CD8-positive, alpha-beta memory T cell (primary cell): ENCODE data around the gene SLC37A1. TPM values are rescaled to one million over a fixed set of nuclear protein-coding genes. Genes with fewer than 3 reads are reported as not detected.
A peak's percentile ranks its signal among the peaks of the same experiment; 100 is the strongest.

Experiments
- CTCF ChIA-PET: fragments of 350-600 bp; sonication (Branson Sonifier 250); formaldehyde crosslinking; loops from one replicate; lab custom pipeline; 2021; ENCODE audit warnings: antibody characterized with exemption; lab: Charles Lee
- POLR2A ChIA-PET: fragments of 350-600 bp; sonication (Branson Sonifier 250); formaldehyde crosslinking; loops from one replicate; lab custom pipeline; 2021; ENCODE audit warnings: antibody characterized with exemption; lab: Charles Lee
- DNase-seq, 5 donors: peaks; one replicate each; pipeline versions ENCODE4 v3.0.0 to v3.0.0-alpha.2; 2020 to 2022; ENCODE audit warnings: mixed read lengths in 1 of 5
- H3K27ac ChIP-seq: one replicate; pipeline ENCODE4 v1.7.0; 2013; ENCODE audit warnings: low read depth, mild to moderate bottlenecking, low read length, moderate library complexity
- H3K27me3 ChIP-seq: 2 replicates; pipeline ENCODE4 v1.7.0; 2013; ENCODE audit warnings: low read length, mild to moderate bottlenecking; ENCODE audit not compliant: insufficient read depth, poor library complexity, severe bottlenecking
- H3K36me3 ChIP-seq: 2 replicates; pipeline ENCODE4 v1.7.0; 2013; ENCODE audit warnings: mild to moderate bottlenecking, low read length, moderate library complexity; ENCODE audit not compliant: insufficient read depth
- H3K4me1 ChIP-seq: 2 replicates; pipeline ENCODE4 v1.7.0; 2013; ENCODE audit warnings: mild to moderate bottlenecking, low read length, moderate library complexity; ENCODE audit not compliant: insufficient read depth
- H3K4me3 ChIP-seq: 2 replicates; pipeline ENCODE4 v1.7.0; 2013; ENCODE audit warnings: mild to moderate bottlenecking, low read length
- H3K9me3 ChIP-seq: 2 replicates; pipeline ENCODE4 v1.7.0; 2013; ENCODE audit warnings: mild to moderate bottlenecking, low read length
- H3K27ac Mint-ChIP-seq, 8 donors: one replicate each; pipeline ENCODE4 v1.8.0; 2020 to 2021; ENCODE audit warnings: mixed read lengths in 8 of 8, mild to moderate bottlenecking in 6 of 8, inconsistent platforms in 3 of 8, moderate library complexity in 3 of 8
- H3K27me3 Mint-ChIP-seq, 2 donors: one replicate each; pipeline ENCODE4 v1.8.0; 2020 to 2021; ENCODE audit warnings: mixed read lengths in 2 of 2, mild to moderate bottlenecking in 1 of 2, moderate library complexity in 1 of 2
- H3K36me3 Mint-ChIP-seq, 3 donors: one replicate each; pipeline ENCODE4 v1.8.0; 2020 to 2021; ENCODE audit warnings: mixed read lengths in 3 of 3, inconsistent platforms in 1 of 3, mild to moderate bottlenecking in 1 of 3
- H3K4me1 Mint-ChIP-seq, 3 donors: one replicate each; pipeline ENCODE4 v1.8.0; 2020 to 2021; ENCODE audit warnings: mixed read lengths in 3 of 3, inconsistent platforms in 1 of 3, mild to moderate bottlenecking in 1 of 3
- H3K4me3 Mint-ChIP-seq, 7 donors: one replicate each; pipeline ENCODE4 v1.8.0; 2020 to 2021; ENCODE audit warnings: mixed read lengths in 7 of 7, mild to moderate bottlenecking in 6 of 7, moderate library complexity in 4 of 7, inconsistent platforms in 2 of 7
- H3K9me3 Mint-ChIP-seq, 5 donors: one replicate each; pipeline ENCODE4 v1.8.0; 2020 to 2022; ENCODE audit warnings: mixed read lengths in 5 of 5, mild to moderate bottlenecking in 3 of 5, moderate library complexity in 2 of 5, inconsistent platforms in 1 of 5
- polyA plus RNA-seq: library from polyadenylated mRNA; unstranded; fragments of 300-500 nt; fragmentation: Illumina TruSeq; gene quantifications from one replicate; pipeline ENCODE4 v1.2.3, GENCODE V29; 2021
- total RNA-seq, 2 experiments: library from RNA; stranded (reverse); gene quantifications; one replicate each; pipeline ENCODE4 v1.2.3, GENCODE V29; 2021

SLC37A1 gene
- total and polyA plus RNA-seq, 3 experiments from 2014 or later = 6.5 to 16.9 (median 16.6) TPM

DNA sequence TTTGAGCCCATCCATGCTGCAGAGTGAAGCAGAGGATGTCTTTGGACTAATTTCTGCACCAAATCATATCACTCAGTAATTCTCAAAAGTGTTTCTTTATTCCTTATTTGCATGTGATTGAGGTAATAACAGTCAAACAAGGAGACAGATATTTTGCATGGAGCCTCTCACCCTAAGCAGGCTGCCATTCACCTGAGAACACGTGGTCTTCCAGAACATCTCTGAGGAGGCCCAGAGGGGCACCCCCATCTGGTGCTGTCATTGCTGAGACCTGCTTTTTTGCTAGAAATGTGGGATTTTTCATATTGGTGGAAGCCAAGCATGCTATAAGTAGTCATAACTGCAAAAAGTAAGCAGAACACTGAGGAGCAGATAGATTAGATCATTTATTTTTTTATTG, 7.7 kb downstream of the SLC37A1 start:
- H3K9me3 ChIP-seq = no peaks in the 10 kb centered on the region
- peaks cover 48 to 77% (median 64%) of the 10 kb centered on the region in 3 donors for H3K4me1 Mint-ChIP-seq
- H3K4me3 Mint-ChIP-seq = no peak overlapping the region
- H3K27ac Mint-ChIP-seq = peak overlapping the region in 1 of 8 donors; percentile 75
- no peaks in the 10 kb centered on the region for H3K27me3 Mint-ChIP-seq
- DNase-seq = no peak
- H3K36me3 ChIP-seq = peaks cover 43% of the 10 kb centered on the region
- H3K9me3 Mint-ChIP-seq = no peaks in the 10 kb centered on the region
- CTCF ChIA-PET = no interaction called here
- H3K36me3 Mint-ChIP-seq = peaks cover 3 to 84% (median 23%) of the 10 kb centered on the region in 3 donors
- H3K27ac ChIP-seq = no peak overlapping the region
- no peaks in the 10 kb centered on the region for H3K27me3 ChIP-seq
- POLR2A ChIA-PET = no interaction called here
- H3K4me3 ChIP-seq = no peak overlapping the region
- peaks cover 9% of the 10 kb centered on the region for H3K4me1 ChIP-seq

DNA sequence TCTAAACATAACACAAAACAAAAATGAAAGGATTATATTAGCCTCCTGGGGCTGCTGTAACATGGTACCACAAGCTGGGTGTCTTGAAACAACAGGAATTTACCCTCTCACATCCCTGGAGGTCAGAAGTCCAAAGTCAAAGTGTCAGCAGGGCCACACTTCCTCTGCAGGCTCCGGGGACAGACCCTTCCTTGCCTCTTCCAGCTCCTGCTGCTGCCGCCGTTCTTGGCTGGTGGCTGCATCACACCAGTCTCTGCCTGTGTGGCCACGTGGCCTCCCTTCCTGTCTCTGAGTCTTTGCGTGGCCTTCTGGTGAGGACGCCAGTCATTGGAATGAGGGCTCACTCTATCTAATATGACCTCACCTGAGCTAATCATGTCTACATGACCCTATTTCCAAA, 8.2 kb downstream of the SLC37A1 start:
- no peak overlapping the region for H3K4me3 Mint-ChIP-seq
- H3K27ac Mint-ChIP-seq = peak overlapping the region in 2 of 8 donors; percentile 51 to 75
- H3K9me3 Mint-ChIP-seq = no peaks in the 10 kb centered on the region
- peaks cover 3 to 83% (median 23%) of the 10 kb centered on the region in 3 donors for H3K36me3 Mint-ChIP-seq
- Histone ChIP-seq H3K27me3 (no peaks in the 10 kb centered on the region), H3K4me1 (peaks cover 13% of the 10 kb centered on the region), H3K4me3 (no peak overlapping the region), H3K9me3 (no peaks in the 10 kb centered on the region), H3K27ac (no peak overlapping the region), H3K36me3 (peaks cover 39% of the 10 kb centered on the region)
- DNase-seq = no peak
- no peaks in the 10 kb centered on the region for H3K27me3 Mint-ChIP-seq
- POLR2A ChIA-PET = no interaction called here
- H3K4me1 Mint-ChIP-seq = peaks cover 46 to 75% (median 63%) of the 10 kb centered on the region in 3 donors
- CTCF ChIA-PET = no interaction called here

- peaks cover 0 to 80% (median 23%) of the 10 kb centered on the region in 3 donors for H3K36me3 Mint-ChIP-seq
- Histone ChIP-seq H3K27ac (no peak overlapping the region), H3K4me1 (peaks cover 18% of the 10 kb centered on the region), H3K36me3 (peaks cover 38% of the 10 kb centered on the region), H3K27me3 (no peaks in the 10 kb centered on the region), H3K4me3 (no peak overlapping the region), H3K9me3 (no peaks in the 10 kb centered on the region)
- peak overlapping the region in 2 of 8 donors; percentile 29 to 56 for H3K27ac Mint-ChIP-seq
- CTCF ChIA-PET = no interaction called here
- no peak overlapping the region for H3K4me3 Mint-ChIP-seq
- H3K9me3 Mint-ChIP-seq = no peaks in the 10 kb centered on the region
- DNase-seq = no peak
- H3K27me3 Mint-ChIP-seq = no peaks in the 10 kb centered on the region
- POLR2A ChIA-PET = no interaction called here
- H3K4me1 Mint-ChIP-seq = peaks cover 45 to 75% (median 63%) of the 10 kb centered on the region in 3 donors
Measured at GRCh38 chr21:42522271-42522670, 8.6 kb downstream of the SLC37A1 start.

- ChIA-PET POLR2A (no interaction called here), CTCF (no interaction called here)
- Mint-ChIP-seq H3K9me3 (no peaks in the 10 kb centered on the region), H3K27me3 (no peaks in the 10 kb centered on the region), H3K27ac (peak overlapping the region in 6 of 8 donors; percentile 13 to 84 (median 62)), H3K4me1 (peaks cover 48 to 75% (median 63%) of the 10 kb centered on the region in 3 donors), H3K4me3 (no peak overlapping the region), H3K36me3 (peaks cover 0 to 78% (median 23%) of the 10 kb centered on the region in 3 donors)
- H3K4me3 ChIP-seq = no peak overlapping the region
- no peaks in the 10 kb centered on the region for H3K9me3 ChIP-seq
- peaks cover 22% of the 10 kb centered on the region for H3K4me1 ChIP-seq
- no peak for DNase-seq
- H3K27me3 ChIP-seq = no peaks in the 10 kb centered on the region
- no peak overlapping the region for H3K27ac ChIP-seq
- peaks cover 38% of the 10 kb centered on the region for H3K36me3 ChIP-seq
Measured at GRCh38 chr21:42522771-42523170, 9.1 kb downstream of the SLC37A1 start.

DNA sequence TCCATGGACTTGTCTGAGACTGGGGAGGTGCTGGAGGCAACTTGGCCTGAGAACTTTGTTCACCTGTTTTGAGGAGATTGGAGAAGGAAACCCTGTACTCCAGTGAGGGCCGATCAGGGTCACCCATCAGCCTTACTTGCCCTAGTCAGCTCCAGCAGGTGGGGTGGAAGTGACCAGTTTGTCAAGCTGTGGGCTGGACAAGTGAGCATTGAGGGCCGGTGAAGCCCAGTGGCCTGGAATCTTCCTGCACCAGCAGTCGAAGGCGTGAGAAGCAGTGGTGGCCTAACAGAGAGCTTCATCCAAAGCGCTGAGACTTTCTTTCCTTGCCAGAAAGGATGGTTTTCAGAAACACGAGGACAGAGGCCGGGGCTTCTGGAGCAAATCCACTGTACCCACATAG, 9.6 kb downstream of the SLC37A1 start:
- DNase-seq = no peak
- POLR2A ChIA-PET = no interaction called here
- H3K27ac Mint-ChIP-seq = peak overlapping the region in 6 of 8 donors; percentile 47 to 84 (median 66)
- no peak overlapping the region for H3K4me3 ChIP-seq
- peaks cover 52 to 75% (median 66%) of the 10 kb centered on the region in 3 donors for H3K4me1 Mint-ChIP-seq
- no peaks in the 10 kb centered on the region for H3K9me3 ChIP-seq
- no peaks in the 10 kb centered on the region for H3K27me3 ChIP-seq
- H3K4me3 Mint-ChIP-seq = no peak overlapping the region
- CTCF ChIA-PET = interaction anchor here (1.3 kb wide), 1 partner anchor 14 kb away, joined by 3 read pairs; no protein-coding TSS in a partner anchor
- H3K36me3 ChIP-seq = peaks cover 35% of the 10 kb centered on the region
- no peak overlapping the region for H3K27ac ChIP-seq
- H3K9me3 Mint-ChIP-seq = no peaks in the 10 kb centered on the region
- H3K36me3 Mint-ChIP-seq = peaks cover 0 to 78% (median 23%) of the 10 kb centered on the region in 3 donors
- peaks cover 25% of the 10 kb centered on the region for H3K4me1 ChIP-seq
- H3K27me3 Mint-ChIP-seq = no peaks in the 10 kb centered on the region

GRCh38 chr21:42523941-42524340, 10.3 kb downstream of the SLC37A1 start:
- peak overlapping the region in 2 of 7 donors; percentile 60 to 72 for H3K4me3 Mint-ChIP-seq
- H3K27me3 ChIP-seq = no peaks in the 10 kb centered on the region
- H3K4me1 Mint-ChIP-seq = peaks cover 53 to 70% (median 62%) of the 10 kb centered on the region in 3 donors
- no peak overlapping the region for H3K4me3 ChIP-seq
- peaks cover 28% of the 10 kb centered on the region for H3K36me3 ChIP-seq
- ChIA-PET CTCF (interaction anchor here (1.3 kb wide), 1 partner anchor 13 kb away, joined by 3 read pairs; no protein-coding TSS in a partner anchor), POLR2A (no interaction called here)
- peaks cover 32% of the 10 kb centered on the region for H3K4me1 ChIP-seq
- H3K36me3 Mint-ChIP-seq = peaks cover 0 to 70% (median 23%) of the 10 kb centered on the region in 3 donors
- no peaks in the 10 kb centered on the region for H3K9me3 Mint-ChIP-seq
- H3K27ac Mint-ChIP-seq = peak overlapping the region; percentile 81 to 99 (median 92)
- H3K27me3 Mint-ChIP-seq = no peaks in the 10 kb centered on the region
- H3K27ac ChIP-seq = no peak overlapping the region
- no peak for DNase-seq
- no peaks in the 10 kb centered on the region for H3K9me3 ChIP-seq

DNA sequence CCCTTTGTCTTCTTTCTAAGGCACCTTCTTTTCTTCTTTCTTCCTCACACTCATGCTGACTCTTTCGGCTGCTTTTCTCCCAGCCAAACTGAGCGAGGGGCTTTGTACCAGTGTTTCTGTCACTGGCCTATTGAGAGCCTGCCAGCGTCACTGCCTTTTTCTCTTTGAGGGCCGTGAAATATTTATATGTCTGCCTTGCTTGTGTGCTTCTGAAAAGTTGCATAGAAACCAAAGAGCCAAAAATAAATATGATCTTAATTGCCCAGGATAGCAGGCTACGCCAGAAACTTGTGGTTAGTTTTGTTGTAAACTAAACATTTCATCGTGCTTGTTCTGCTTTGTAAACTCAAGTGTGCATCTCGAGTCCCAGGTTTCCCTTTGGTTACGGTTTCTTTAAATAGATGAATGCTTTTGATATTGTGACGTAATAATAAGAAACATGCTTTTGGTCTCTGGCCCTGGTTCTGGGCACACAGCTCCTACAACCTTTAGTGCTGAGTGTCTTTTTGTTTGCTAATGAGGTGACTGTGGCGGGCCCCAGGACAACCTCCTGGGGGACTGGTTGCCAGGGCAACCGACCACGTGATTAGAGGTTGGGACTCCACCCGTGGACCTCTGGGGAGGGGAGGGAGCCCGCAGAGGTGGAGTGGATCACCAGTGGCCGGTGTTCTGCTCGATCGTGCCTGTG, 10.8 kb downstream of the SLC37A1 start:
- Mint-ChIP-seq H3K27ac (peak overlapping the region; percentile 87 to 99 (median 92)), H3K27me3 (no peaks in the 10 kb centered on the region), H3K9me3 (no peaks in the 10 kb centered on the region), H3K4me1 (peaks cover 54 to 68% (median 59%) of the 10 kb centered on the region in 3 donors), H3K4me3 (peak overlapping the region; percentile 46 to 72 (median 62)), H3K36me3 (peaks cover 0 to 66% (median 22%) of the 10 kb centered on the region in 3 donors)
- no peaks in the 10 kb centered on the region for H3K9me3 ChIP-seq
- H3K4me3 ChIP-seq = no peak overlapping the region
- peak; percentile 31 to 87 (median 61) for DNase-seq
- H3K27ac ChIP-seq = no peak overlapping the region
- H3K4me1 ChIP-seq = peaks cover 32% of the 10 kb centered on the region
- peaks cover 26% of the 10 kb centered on the region for H3K36me3 ChIP-seq
- POLR2A ChIA-PET = no interaction called here
- no peaks in the 10 kb centered on the region for H3K27me3 ChIP-seq
- CTCF ChIA-PET = interaction anchor here (1.0 to 1.3 kb wide), 2 partner anchors 13 to 58 kb away, joined by 3 read pairs; no protein-coding TSS in a partner anchor

DNA sequence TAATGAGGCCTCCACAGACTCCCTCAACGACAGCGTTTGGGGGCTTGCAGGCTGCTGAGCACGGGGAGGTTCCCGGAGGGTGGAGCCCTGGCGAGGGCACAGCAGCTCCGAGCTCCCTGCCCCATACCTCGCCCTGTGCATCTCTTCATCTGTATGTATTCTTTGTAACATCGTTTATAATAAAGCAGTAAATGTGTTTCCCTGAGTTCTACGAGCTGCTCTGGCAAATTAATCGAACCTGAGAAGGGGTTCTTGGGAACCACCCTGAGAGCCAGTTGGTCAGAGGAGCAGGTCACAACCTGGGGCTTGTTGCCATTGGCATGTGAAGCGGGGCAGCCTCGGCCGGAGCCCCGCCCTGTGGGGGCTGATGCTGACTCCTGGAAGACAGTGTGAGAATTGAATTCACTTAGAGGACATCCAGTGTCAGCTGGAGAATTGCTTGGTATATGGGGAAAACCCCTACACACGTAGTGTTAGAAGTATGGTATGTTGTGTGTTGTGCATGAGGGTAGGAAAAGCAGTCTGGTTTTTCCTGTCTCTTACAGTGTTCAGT, 11.5 kb downstream of the SLC37A1 start:
- no peak overlapping the region for H3K4me3 ChIP-seq
- H3K9me3 ChIP-seq = no peaks in the 10 kb centered on the region
- H3K4me1 ChIP-seq = peaks cover 32% of the 10 kb centered on the region
- no peaks in the 10 kb centered on the region for H3K27me3 ChIP-seq
- CTCF ChIA-PET = interaction anchor here (1.0 kb wide), 1 partner anchor 58 kb away, joined by 3 read pairs; no protein-coding TSS in a partner anchor
- H3K4me3 Mint-ChIP-seq = peak overlapping the region; percentile 46 to 74 (median 62)
- no peaks in the 10 kb centered on the region for H3K9me3 Mint-ChIP-seq
- peaks cover 0 to 64% (median 16%) of the 10 kb centered on the region in 3 donors for H3K36me3 Mint-ChIP-seq
- peaks cover 55 to 68% (median 56%) of the 10 kb centered on the region in 3 donors for H3K4me1 Mint-ChIP-seq
- H3K36me3 ChIP-seq = peaks cover 22% of the 10 kb centered on the region
- peak overlapping the region; percentile 13 for H3K27ac ChIP-seq
- no peaks in the 10 kb centered on the region for H3K27me3 Mint-ChIP-seq
- peak overlapping the region; percentile 87 to 99 (median 92) for H3K27ac Mint-ChIP-seq
- no peak for DNase-seq
- POLR2A ChIA-PET = no interaction called here
